HG03558 (cell line): ENCODE results near the gene MTA1.

ENCODE experiments used
- ATAC-seq: cut with Tn5 transposase; IDR thresholded peaks from one replicate; pipeline ENCODE4 v1.9.1; 2021; ENCODE audit warnings: moderate number of reproducible peaks; ENCODE audit not compliant: unreplicated experiment; ENCODE audit errors: extremely low read depth

Gene MTA1

GRCh38 chr14:105421723-105422615, 2.3 kb downstream of the MTA1 start:
- no peak for ATAC-seq

- ATAC-seq: no peak
Observed at GRCh38 chr14:105422695-105423487, 3.3 kb downstream of the MTA1 start.

- ATAC-seq: no peak
Observed at GRCh38 chr14:105423488-105424195, 4.0 kb downstream of the MTA1 start.

GRCh38 chr14:105424861-105425260, 5.2 kb downstream of the MTA1 start:
- no peak for ATAC-seq

GRCh38 chr14:105425823-105426247, 6.2 kb downstream of the MTA1 start:
- ATAC-seq: no peak

GRCh38 chr14:105426416-105427130, 6.9 kb downstream of the MTA1 start:
- no peak for ATAC-seq

- no peak for ATAC-seq
Observed at GRCh38 chr14:105427412-105427811, 7.8 kb downstream of the MTA1 start.

GRCh38 chr14:105427936-105428485, 8.4 kb downstream of the MTA1 start:
- ATAC-seq: no peak

GRCh38 chr14:105430042-105430441, 10.4 kb downstream of the MTA1 start:
- ATAC-seq: no peak

GRCh38 chr14:105430565-105430964, 10.9 kb downstream of the MTA1 start:
- no peak for ATAC-seq

- no peak for ATAC-seq
Observed at GRCh38 chr14:105431256-105431655, 11.6 kb downstream of the MTA1 start.

GRCh38 chr14:105432657-105433056, 13.0 kb downstream of the MTA1 start:
- ATAC-seq: no peak

- ATAC-seq: no peak
Observed at GRCh38 chr14:105433161-105433605, 13.6 kb downstream of the MTA1 start.

- ATAC-seq: no peak
Observed at GRCh38 chr14:105436402-105436801, 16.8 kb downstream of the MTA1 start.

GRCh38 chr14:105436891-105437722, 17.5 kb downstream of the MTA1 start:
- no peak for ATAC-seq

- no peak for ATAC-seq
Observed at GRCh38 chr14:105437723-105438500, 18.3 kb downstream of the MTA1 start.

- ATAC-seq: no peak
Observed at GRCh38 chr14:105439179-105439578, 19.6 kb downstream of the MTA1 start.
